Measurements from ENCODE around the gene ADGRG6.

- no peak for TF ChIP-seq POLR2AphosphoS5 (IDR thresholded peaks at IDR 0.05; ENCODE audit: low read depth, low read length)
- no peak for TF ChIP-seq SIN3A (IDR thresholded peaks at IDR 0.05; ENCODE audit: borderline replicate concordance, insufficient read depth, low read length)
- TF ChIP-seq REST (IDR thresholded peaks at IDR 0.05; ENCODE audit: insufficient read depth in 1 of 2, low read depth in 2 of 2, low read length in 2 of 2) = no peak
- no peak for TF ChIP-seq TAF1 (IDR thresholded peaks at IDR 0.05; ENCODE audit: borderline replicate concordance, insufficient read depth, low read length)
These were observed 157.5 kb downstream of the ADGRG6 start for GRCh38 chr6:142459271-142459670.
